ENCODE data around the gene AJUBA.
"Not testable (repeated sequence)": the region's sequence is repeated elsewhere in the genome, so short reads cannot be mapped to it uniquely, and the experiment has no call there.

Gene AJUBA

DNA sequence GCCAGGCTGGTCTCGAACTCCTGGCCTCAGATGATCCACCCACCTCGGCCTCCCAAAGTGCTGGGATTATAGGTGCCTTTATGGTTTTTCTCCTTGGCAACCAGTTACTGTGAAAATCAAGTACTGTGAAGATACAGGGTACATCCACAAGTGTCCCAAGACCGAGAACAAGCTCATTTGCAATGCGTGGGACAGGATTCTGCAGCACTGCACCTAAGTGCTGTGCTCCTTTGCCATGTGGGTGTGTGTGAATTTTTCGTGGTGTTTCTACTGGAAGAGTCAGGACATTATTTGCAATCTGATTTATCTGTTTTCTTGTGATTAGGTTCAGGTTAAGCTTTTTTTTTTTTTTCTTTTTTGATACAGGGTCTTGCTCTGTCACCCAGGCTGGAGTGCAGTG, 34.7 kb upstream of the AJUBA start:
- no peak for TF ChIP-seq JUND (IDR thresholded peaks at IDR 0.05; ENCODE audit: low read depth)
- DNase-seq (ENCODE audit: low read depth in 1 of 2, low spot score in 1 of 2), result no peak
- in situ Hi-C loops (cut with HindIII; ENCODE audit: low pct_unique_long_range_greater_than_20kb, low sequenced_read_pairs), result no loop called here

DNA sequence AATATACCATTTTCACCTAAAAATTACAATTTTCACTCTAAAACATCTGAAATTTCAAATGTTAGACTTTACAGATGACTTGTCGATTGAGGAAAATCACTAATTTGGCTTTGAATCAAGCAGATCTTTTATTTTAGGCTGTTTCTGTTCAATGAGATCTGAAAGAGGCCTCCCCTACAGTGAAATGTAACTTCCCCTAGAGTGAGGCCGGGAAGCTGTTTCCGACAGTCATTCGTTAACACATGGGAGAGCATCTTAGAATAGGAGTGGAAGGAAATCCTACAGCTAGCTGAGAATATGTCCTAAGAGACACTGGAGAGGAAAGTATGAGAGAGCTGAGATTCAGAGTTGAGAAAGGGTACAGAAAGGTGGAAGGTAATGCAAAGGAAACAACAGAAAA, 33.3 kb upstream of the AJUBA start:
- in situ Hi-C loops (cut with HindIII; ENCODE audit: low pct_unique_long_range_greater_than_20kb, low sequenced_read_pairs), result no loop called here
- no peak for DNase-seq (ENCODE audit: low read depth in 1 of 2, low spot score in 1 of 2)
- no peak for TF ChIP-seq JUND (IDR thresholded peaks at IDR 0.05; ENCODE audit: low read depth)

DNA sequence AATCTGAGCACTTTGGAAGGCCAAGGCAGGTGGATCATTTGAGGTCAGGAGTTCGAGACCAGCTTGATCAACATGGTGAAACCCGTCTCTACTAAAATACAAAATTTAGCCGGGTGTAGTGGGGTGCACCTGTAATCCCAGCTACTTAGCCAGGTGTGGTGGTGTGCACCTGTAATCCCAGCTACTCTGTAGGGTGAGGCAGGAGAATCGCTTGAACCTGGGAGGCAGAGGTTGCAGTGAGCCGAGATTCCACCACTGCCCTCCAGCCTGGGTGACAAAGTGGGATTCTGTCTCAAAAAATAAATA, 31.4 kb upstream of the AJUBA start:
- DNase-seq (ENCODE audit: low read depth in 1 of 2, low spot score in 1 of 2); in situ Hi-C loops (cut with HindIII; ENCODE audit: low pct_unique_long_range_greater_than_20kb, low sequenced_read_pairs): not testable (repeated sequence)

DNA sequence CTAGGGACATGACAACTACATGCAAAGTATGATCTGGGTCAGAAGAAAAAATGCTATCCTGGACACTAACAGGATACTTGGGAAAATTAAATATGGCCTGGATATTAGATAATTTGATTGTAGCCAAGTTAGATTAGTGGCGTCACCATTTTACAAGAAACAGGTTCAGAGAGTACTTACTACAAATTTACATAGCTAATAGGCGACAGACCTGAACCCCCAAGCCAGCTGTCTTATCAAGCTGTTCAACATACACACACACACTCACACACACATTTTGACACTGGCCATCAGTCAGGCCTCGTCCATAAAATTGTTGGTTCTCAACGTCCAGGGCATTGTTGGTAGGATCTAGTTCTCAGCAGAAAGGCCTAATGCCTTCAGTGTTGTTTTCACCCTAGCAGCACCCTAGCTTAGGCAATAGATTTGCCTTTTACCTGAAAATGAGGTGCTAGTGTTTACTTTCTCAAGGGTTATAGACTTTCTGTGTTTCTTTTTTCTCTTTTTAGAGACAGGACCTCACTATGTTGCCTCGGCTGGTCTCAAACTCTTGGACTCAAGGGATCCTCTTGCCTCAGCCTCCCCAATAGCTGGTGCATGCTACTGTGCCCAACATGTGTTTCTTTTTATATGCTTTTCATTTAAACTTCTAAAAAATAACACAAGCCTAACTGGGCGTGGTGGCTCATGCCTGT, 30.9 kb upstream of the AJUBA start:
- TF ChIP-seq JUND (IDR thresholded peaks at IDR 0.05; ENCODE audit: low read depth), result no peak
- no peak for DNase-seq (ENCODE audit: low read depth in 1 of 2, low spot score in 1 of 2)
- in situ Hi-C loops (cut with HindIII; ENCODE audit: low pct_unique_long_range_greater_than_20kb, low sequenced_read_pairs), result no loop called here

DNA sequence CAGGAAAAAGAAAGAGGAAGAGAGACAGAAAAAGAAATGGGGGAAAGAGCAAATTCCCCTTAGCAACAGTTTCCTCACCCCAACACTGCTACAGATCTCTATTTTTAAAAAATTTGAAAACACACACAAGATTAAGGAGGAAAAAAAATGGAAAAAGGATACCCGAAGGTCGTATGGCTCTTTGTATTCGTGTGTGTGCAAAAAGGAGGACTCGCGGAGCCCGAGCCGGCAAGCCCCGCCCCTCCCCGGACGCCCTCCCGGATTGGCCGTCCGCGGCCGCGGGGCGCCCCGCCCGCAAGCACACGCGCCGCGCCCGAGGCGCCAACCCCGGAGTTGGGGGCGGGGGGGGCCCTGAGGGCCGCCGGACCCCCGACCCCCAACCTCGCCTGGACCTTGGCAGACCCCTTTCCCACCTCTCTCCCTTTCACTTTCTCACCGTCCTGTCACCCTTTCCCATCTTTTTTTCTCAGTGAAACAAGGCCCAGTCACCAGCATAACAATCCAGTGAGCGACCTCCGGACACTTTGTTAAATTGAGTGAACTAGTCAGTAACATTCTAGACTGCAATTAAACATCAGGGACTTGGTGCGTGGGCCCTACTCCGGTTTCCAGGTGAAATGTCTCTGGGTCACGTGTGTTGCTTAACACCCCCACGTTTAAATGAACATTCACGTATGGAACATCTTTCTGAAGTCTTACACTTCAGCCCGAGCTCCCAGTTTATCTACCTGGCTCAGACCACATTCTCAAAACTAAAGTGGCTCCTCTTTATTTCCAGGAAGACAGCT, 27.8 kb upstream of the AJUBA start, which contains the start of gene C14orf93:
Gene C14orf93 (minus strand): TSS at position 205 of the 788 bp plus-strand sequence. CDS start 11,120 bp downstream, outside the sequence.
- no peak for TF ChIP-seq JUND (IDR thresholded peaks at IDR 0.05; ENCODE audit: low read depth)
- in situ Hi-C loops (cut with HindIII; ENCODE audit: low pct_unique_long_range_greater_than_20kb, low sequenced_read_pairs), result no loop called here
- peak; percentile 50 to 70 for DNase-seq (ENCODE audit: low read depth in 1 of 2, low spot score in 1 of 2)

DNA sequence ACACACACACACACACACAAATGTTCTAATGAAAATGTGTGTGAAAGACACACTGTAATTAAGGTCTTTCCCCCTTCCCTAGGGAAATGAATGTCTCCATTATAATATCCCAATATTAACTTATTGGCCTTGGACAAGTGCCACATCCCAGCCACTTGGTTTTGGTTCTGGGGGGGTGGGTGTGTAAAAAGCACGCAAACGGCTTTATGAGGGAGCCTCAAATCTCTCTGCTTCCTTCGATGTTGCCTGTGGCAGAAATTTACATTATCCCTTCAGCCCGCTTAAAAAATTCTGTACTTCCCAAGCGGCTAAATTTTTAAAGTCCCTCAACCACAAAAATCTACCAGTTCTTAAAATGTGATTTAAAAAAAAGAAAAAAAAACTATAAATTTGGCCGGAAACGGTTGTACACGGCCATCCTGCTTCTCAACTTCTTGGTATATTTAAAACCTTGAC, 27.2 kb upstream of the AJUBA start:
- no peak for DNase-seq (ENCODE audit: low read depth in 1 of 2, low spot score in 1 of 2)
- in situ Hi-C loops (cut with HindIII; ENCODE audit: low pct_unique_long_range_greater_than_20kb, low sequenced_read_pairs), result no loop called here
- no peak for TF ChIP-seq JUND (IDR thresholded peaks at IDR 0.05; ENCODE audit: low read depth)

DNA sequence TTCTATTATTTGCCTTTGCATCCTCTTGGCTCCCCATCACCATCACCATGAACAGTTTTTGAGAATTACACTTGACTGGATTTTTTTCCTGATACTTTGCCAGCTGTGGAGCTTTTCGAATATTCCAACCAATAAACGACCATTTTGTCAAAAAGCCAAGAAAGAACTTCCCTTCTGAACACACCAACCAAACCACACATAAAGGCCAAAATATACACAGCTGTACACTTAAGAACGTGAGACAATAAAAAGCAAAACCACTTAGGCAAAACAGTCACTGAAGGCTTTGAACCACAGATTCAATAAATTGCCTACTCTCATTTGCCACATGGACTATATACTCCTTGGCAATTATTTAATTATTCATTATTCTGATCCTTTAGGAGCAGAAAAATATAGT, 26.5 kb upstream of the AJUBA start:
- in situ Hi-C loops (cut with HindIII; ENCODE audit: low pct_unique_long_range_greater_than_20kb, low sequenced_read_pairs), result no loop called here
- no peak for DNase-seq (ENCODE audit: low read depth in 1 of 2, low spot score in 1 of 2)
- no peak for TF ChIP-seq JUND (IDR thresholded peaks at IDR 0.05; ENCODE audit: low read depth)

DNA sequence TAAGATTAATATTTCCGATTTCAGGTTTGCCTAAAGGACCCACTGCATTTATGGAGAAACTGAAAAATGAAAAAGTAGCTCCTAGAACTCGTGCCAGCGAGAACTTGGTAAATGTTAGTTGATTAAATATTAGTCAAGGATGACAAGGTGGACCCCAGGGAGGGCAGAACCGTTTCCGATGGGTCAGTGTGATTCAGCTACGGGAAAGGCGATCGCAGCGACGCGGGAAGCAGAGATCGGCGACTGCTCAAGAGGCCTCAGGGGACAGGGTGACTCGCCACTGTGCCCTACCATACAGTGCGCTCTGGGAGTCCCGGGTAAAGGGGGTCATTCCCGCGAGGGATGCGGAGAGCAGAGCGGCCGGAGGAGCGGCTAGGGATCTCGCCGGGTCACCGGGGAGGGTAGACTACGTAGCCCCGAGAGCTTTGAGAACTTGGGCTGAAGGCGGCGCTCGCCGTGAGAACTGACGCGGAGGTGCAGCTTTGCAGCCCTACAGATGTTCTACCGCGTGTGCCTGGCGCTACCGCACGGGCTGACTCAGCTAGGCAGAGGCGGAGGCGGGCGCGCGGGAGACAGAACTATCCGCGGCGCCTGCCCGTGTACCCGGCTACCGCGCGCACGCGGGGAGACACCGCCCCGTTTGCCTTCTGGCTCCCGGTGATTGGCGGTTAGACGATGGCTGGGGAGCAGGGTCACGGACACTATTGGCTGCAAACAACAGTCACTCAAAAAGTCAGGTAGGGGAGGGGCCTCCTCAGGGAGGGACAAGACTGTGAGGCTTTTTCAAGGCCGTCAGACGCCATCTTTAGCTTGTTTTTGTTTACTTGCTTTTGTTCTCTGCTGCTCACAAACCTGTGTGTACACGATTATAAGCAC, 24.4 kb upstream of the AJUBA start:
- DNase-seq (ENCODE audit: low read depth in 1 of 2, low spot score in 1 of 2), result peak; percentile 87 to 97
- in situ Hi-C loops (cut with HindIII; ENCODE audit: low pct_unique_long_range_greater_than_20kb, low sequenced_read_pairs), result no loop called here
- no peak for TF ChIP-seq JUND (IDR thresholded peaks at IDR 0.05; ENCODE audit: low read depth)

DNA sequence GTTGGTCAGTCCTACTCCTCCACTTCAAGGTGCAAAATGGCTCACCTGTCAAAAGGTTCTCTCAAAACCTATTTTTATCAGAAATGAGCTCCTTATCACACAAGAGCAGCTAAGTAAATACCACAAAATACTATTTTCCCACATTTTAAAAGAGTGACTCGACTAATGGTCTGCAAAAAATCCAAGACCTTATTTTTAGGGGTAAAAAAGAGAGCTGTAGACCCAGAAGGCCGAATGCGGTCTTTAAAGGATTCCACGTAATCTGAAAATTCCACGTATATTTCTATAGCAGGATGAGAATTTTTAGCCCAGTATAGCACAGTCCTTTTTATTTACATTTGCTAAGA, 23.8 kb upstream of the AJUBA start:
- in situ Hi-C loops (cut with HindIII; ENCODE audit: low pct_unique_long_range_greater_than_20kb, low sequenced_read_pairs), result no loop called here
- no peak for DNase-seq (ENCODE audit: low read depth in 1 of 2, low spot score in 1 of 2)
- TF ChIP-seq JUND (IDR thresholded peaks at IDR 0.05; ENCODE audit: low read depth), result no peak

DNA sequence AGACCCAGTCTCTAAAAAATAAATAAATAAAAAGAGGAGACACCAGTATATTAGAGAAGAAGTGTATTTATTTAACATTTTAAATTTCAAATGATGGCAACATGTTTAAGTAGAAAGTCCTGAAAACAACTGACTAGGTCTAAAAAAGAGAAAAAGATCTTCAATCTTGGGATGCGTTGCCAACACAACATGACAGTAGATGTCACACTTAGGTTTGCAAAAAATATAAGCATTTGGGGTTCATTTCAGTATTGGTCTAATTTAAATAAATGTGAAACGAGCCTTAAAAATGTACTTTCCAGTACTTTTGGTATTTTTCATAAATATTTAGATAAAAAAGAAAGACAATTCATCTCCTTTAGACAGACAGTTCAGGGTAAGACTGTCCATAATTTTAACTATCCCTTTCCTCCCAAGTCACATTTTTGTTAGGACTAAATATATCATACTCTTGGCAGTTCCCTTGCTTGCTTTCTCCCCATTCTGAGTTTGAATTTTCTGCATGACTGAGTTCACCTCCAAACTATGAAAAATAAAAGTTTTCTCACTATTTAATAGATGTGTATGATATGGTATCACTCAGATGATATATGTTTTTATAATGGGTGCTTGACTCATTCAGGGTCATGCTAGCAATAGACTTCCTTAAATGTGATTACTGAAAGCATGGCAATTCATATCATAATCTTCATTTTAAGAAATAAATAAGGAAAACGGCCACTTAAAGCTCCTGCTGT, 23.3 kb upstream of the AJUBA start:
- no peak for DNase-seq (ENCODE audit: low read depth in 1 of 2, low spot score in 1 of 2)
- no peak for TF ChIP-seq JUND (IDR thresholded peaks at IDR 0.05; ENCODE audit: low read depth)
- in situ Hi-C loops (cut with HindIII; ENCODE audit: low pct_unique_long_range_greater_than_20kb, low sequenced_read_pairs), result no loop called here

DNA sequence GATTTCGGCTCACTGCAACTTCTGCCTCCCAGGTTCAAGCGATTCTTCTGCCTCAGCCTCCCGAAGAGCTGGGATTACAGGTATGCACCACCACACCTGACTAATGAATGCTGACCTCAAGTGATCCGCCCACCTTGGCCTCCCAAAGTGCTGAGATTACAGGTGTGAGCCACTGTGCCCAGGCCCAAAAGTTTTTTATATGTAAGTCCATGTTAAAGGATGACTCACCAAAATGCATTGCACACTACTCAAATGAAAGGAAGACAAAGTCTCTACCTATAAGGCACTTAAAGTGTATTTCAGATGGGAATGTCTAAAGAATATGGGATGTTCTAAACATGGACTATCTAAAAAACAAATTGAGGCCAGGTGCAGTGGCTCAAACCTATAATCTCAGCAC, 21.9 kb upstream of the AJUBA start:
- in situ Hi-C loops (cut with HindIII; ENCODE audit: low pct_unique_long_range_greater_than_20kb, low sequenced_read_pairs); DNase-seq (ENCODE audit: low read depth in 1 of 2, low spot score in 1 of 2): not testable (repeated sequence)

DNA sequence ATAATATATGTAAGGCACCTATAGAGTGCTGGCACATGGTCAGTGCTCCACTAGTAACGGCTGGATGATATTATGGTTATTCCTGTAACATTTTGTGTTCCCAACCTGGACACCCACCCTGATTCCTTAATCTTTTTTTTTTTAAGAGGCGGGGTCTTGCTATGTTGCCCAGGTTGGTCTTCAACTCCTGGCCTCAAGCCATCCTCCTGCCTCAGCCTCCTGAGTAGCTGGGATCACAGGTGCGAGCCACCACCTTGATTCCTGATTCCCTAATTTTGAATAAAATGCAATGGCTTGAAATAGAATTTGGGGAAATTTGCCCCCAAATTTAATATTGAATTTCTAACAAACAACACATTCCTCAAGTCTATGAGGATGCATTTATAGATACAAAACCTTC, 20.2 kb upstream of the AJUBA start:
- in situ Hi-C loops (cut with HindIII; ENCODE audit: low pct_unique_long_range_greater_than_20kb, low sequenced_read_pairs), result no loop called here
- no peak for TF ChIP-seq JUND (IDR thresholded peaks at IDR 0.05; ENCODE audit: low read depth)
- no peak for DNase-seq (ENCODE audit: low read depth in 1 of 2, low spot score in 1 of 2)
